Keratinocyte (primary cell): ENCODE data around the gene CLSTN2. TPM values are rescaled to one million over a fixed set of nuclear protein-coding genes. Genes with fewer than 3 reads are reported as not detected.

Experiments
- DNase-seq: peaks from one replicate; pipeline ENCODE4 v3.0.0-alpha.2; 2011; ENCODE audit warnings: low read depth, missing footprints, low spot score
- FAIRE-seq: peaks from 2 replicates; lab custom pipeline; 2011; peaks lifted over from hg19 to GRCh38; lab: Jason Lieb, UNC
- H2AFZ ChIP-seq: 2 replicates; pipeline ENCODE4 v1.6.0; 2012; ENCODE audit warnings: low read length, control low read depth, inconsistent platforms; ENCODE audit not compliant: control insufficient read depth
- H3K27ac ChIP-seq: 2 replicates; pipeline ENCODE4 v1.5.1; 2011; ENCODE audit warnings: low read length; ENCODE audit not compliant: control insufficient read depth, insufficient read depth
- H3K27me3 ChIP-seq: 3 replicates; pipeline ENCODE4 v1.6.0; 2011; ENCODE audit warnings: low read length; ENCODE audit not compliant: control insufficient read depth, insufficient read depth; ENCODE audit errors: extremely low read depth
- H3K36me3 ChIP-seq, 2 experiments: 2 replicates in 1 of 2; 3 replicates in 1 of 2; pipeline ENCODE4 v1.5.1; 2011; ENCODE audit warnings: low read length in 2 of 2, mild to moderate bottlenecking in 1 of 2; ENCODE audit not compliant: control insufficient read depth in 2 of 2, insufficient read depth in 2 of 2; ENCODE audit errors: extremely low read depth in 1 of 2
- H3K4me1 ChIP-seq: 3 replicates; pipeline ENCODE4 v1.5.1; 2011; ENCODE audit warnings: low read length; ENCODE audit not compliant: control insufficient read depth, insufficient read depth; ENCODE audit errors: extremely low read depth
- H3K4me2 ChIP-seq: 3 replicates; pipeline ENCODE4 v1.6.0; 2011; ENCODE audit warnings: low read depth, low read length; ENCODE audit not compliant: control insufficient read depth, insufficient read depth; ENCODE audit errors: extremely low read depth
- H3K4me3 ChIP-seq, 3 experiments: fragments of 200-600 bp in 1 of 3; sonication (generic) in 1 of 3; 2 replicates in 2 of 3; 3 replicates in 1 of 3; pipeline ENCODE4 v1.5.1; 2011 to 2016; ENCODE audit warnings: low read length in 3 of 3, mild to moderate bottlenecking in 3 of 3, control low read depth in 2 of 3, inconsistent platforms in 1 of 3, low read depth in 1 of 3, mixed read lengths in 1 of 3, mixed run types in 1 of 3, moderate library complexity in 1 of 3; ENCODE audit not compliant: control insufficient read depth in 2 of 3, insufficient read depth in 2 of 3; ENCODE audit errors: extremely low read depth in 1 of 3
- H3K79me2 ChIP-seq: 2 replicates; pipeline ENCODE4 v1.6.0; 2012; ENCODE audit warnings: low read length; ENCODE audit not compliant: control insufficient read depth, insufficient read depth
- H3K9ac ChIP-seq: 3 replicates; pipeline ENCODE4 v1.6.0; 2011; ENCODE audit warnings: low read length; ENCODE audit not compliant: control insufficient read depth, insufficient read depth; ENCODE audit errors: extremely low read depth
- H3K9me1 ChIP-seq: 3 replicates; pipeline ENCODE4 v1.6.0; 2011; ENCODE audit warnings: low read length; ENCODE audit not compliant: control insufficient read depth, insufficient read depth; ENCODE audit errors: extremely low read depth
- H3K9me3 ChIP-seq: 2 replicates; pipeline ENCODE4 v1.5.1; 2012; ENCODE audit warnings: low read depth, low read length; ENCODE audit not compliant: control insufficient read depth
- H4K20me1 ChIP-seq: 3 replicates; pipeline ENCODE4 v1.6.0; 2011; ENCODE audit warnings: low read length; ENCODE audit not compliant: control insufficient read depth, insufficient read depth; ENCODE audit errors: extremely low read depth
- EZH2 ChIP-seq: IDR thresholded peaks from one replicate; pipeline ENCODE4 v1.6.1; 2012; ENCODE audit warnings: inconsistent platforms, mild to moderate bottlenecking, low read length, moderate library complexity
- dilution Hi-C: fragments of 300-500 bp; cut with MboI; formaldehyde crosslinking; loops from one replicate; pipeline ENCODE4 v1.7.0; 2020; ENCODE audit warnings: low sequenced_read_pairs; ENCODE audit not compliant: extremely low pct_ligation_motif_present
- polyA plus RNA-seq, 5 experiments: library from polyadenylated mRNA; depleted of rRNA in 3 of 5; stranded (reverse) in 3 of 5; stranded (forward) in 1 of 5; unstranded in 1 of 5; fragments of >200 nt; gene quantifications; 1 replicate in 1 of 5; 2 replicates in 3 of 5; 3 replicates in 1 of 5; pipeline versions ENCODE4 v1.2.1 to v1.2.3, GENCODE V29; 2011 to 2012; ENCODE audit warnings: missing spikeins in 2 of 5, low read depth in 1 of 5, low replicate concordance in 1 of 5
- TF ChIP-seq, protein P1 (sequence below), 3 experiments: IDR thresholded peaks in 1 of 3; conservative IDR thresholded peaks in 1 of 3; optimal IDR thresholded peaks in 1 of 3; 2 replicates in 2 of 3; 3 replicates in 1 of 3; pipeline versions ENCODE3 to v1.5.1; 2011; ENCODE audit warnings: low read length in 3 of 3, mild to moderate bottlenecking in 3 of 3, moderate library complexity in 2 of 3, control low read depth in 1 of 3, inconsistent platforms in 1 of 3; ENCODE audit not compliant: insufficient read depth in 2 of 3; ENCODE audit errors: extremely low read depth in 1 of 3

Gene CLSTN2
- polyA plus RNA-seq, 1 donor (not counting 4 experiments of a cell fraction or from before 2014, with no cell fraction given): 0.09 TPM

- H3K9ac ChIP-seq: no peak overlapping the region
- H2AFZ ChIP-seq: no peak overlapping the region
- H3K4me1 ChIP-seq: no peaks in the 10 kb centered on the region
- DNase-seq (no peak), FAIRE-seq (no peak)
- no peaks in the 10 kb centered on the region for H3K36me3 ChIP-seq
- H3K4me2 ChIP-seq: no peak overlapping the region
- no peak overlapping the region for H3K4me3 ChIP-seq
- no peaks in the 10 kb centered on the region for H3K27me3 ChIP-seq
- no peak for TF ChIP-seq EZH2
- TF ChIP-seq, protein P1, sequence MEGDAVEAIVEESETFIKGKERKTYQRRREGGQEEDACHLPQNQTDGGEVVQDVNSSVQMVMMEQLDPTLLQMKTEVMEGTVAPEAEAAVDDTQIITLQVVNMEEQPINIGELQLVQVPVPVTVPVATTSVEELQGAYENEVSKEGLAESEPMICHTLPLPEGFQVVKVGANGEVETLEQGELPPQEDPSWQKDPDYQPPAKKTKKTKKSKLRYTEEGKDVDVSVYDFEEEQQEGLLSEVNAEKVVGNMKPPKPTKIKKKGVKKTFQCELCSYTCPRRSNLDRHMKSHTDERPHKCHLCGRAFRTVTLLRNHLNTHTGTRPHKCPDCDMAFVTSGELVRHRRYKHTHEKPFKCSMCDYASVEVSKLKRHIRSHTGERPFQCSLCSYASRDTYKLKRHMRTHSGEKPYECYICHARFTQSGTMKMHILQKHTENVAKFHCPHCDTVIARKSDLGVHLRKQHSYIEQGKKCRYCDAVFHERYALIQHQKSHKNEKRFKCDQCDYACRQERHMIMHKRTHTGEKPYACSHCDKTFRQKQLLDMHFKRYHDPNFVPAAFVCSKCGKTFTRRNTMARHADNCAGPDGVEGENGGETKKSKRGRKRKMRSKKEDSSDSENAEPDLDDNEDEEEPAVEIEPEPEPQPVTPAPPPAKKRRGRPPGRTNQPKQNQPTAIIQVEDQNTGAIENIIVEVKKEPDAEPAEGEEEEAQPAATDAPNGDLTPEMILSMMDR (optimal IDR thresholded peaks at IDR 0.05 in 1 of 3, IDR thresholded peaks at IDR 0.05 in 1 of 3, conservative IDR thresholded peaks at IDR 0.05 in 1 of 3; ENCODE audit: extremely low read depth in 1 of 3, insufficient read depth in 2 of 3, low read length in 3 of 3): no peak
- no peaks in the 10 kb centered on the region for H3K9me3 ChIP-seq
- H3K79me2 ChIP-seq: no peaks in the 10 kb centered on the region
- no peak overlapping the region for H3K27ac ChIP-seq
- no peaks in the 10 kb centered on the region for H4K20me1 ChIP-seq
- H3K9me1 ChIP-seq: no peaks in the 10 kb centered on the region
- dilution Hi-C loops: no loop called here
Measured at GRCh38 chr3:140219291-140219690, 284.3 kb downstream of the CLSTN2 start.

DNA sequence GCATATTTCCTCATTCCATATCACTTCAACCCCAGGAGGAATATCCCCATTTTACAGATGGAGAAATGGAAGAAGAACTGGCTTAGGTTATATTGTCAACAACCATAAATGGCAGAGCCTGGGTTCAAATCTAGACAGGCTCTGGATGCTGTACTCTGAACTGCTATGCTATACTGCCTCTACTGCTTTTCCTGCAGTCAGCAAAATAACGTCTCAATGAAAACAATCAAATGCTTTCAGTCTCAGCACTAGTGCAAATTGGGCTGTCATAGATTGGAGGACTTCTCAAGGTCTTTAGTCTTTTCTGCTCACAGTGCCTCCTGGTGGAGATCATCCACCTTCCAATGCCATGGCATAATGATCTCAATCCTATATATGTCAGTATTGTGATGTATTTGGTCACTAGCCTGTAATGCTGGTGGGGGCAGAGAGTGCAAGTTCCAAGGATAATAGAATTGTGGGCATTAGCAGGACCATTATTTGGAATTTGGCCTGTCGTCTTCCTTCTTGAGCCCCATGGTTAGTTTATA lies 285.0 kb downstream of the CLSTN2 start:
- no peaks in the 10 kb centered on the region for H3K9me1 ChIP-seq
- no peaks in the 10 kb centered on the region for H4K20me1 ChIP-seq
- no peak overlapping the region for H3K27ac ChIP-seq
- H3K36me3 ChIP-seq: no peaks in the 10 kb centered on the region
- no peaks in the 10 kb centered on the region for H3K4me1 ChIP-seq
- no peak overlapping the region for H3K4me3 ChIP-seq
- DNase-seq: no peak
- no peaks in the 10 kb centered on the region for H3K27me3 ChIP-seq
- H3K9me3 ChIP-seq: no peaks in the 10 kb centered on the region
- no peak for FAIRE-seq
- H3K9ac ChIP-seq: no peak overlapping the region
- no peaks in the 10 kb centered on the region for H3K79me2 ChIP-seq
- dilution Hi-C loops: no loop called here
- no peak overlapping the region for H3K4me2 ChIP-seq
- H2AFZ ChIP-seq: no peak overlapping the region
- TF ChIP-seq, protein P1 (optimal IDR thresholded peaks at IDR 0.05 in 1 of 3, IDR thresholded peaks at IDR 0.05 in 1 of 3, conservative IDR thresholded peaks at IDR 0.05 in 1 of 3; ENCODE audit: extremely low read depth in 1 of 3, insufficient read depth in 2 of 3, low read length in 3 of 3): peak; percentile 18 to 29 (median 27)
- no peak for TF ChIP-seq EZH2
